Activated T-helper 1 cell treated with anti-CD3 and anti-CD28 coated beads, Interleukin-2, amount 50 U/mL, for 16 hours (primary cell): ENCODE results near the gene UTF1.

ENCODE experiments used
- DNase-seq, 2 donors: peaks; one replicate each; pipeline ENCODE4 v3.0.0-alpha.2; 2020; ENCODE audit warnings: low read depth in 1 of 2, low spot score in 1 of 2

Gene UTF1, protein sequence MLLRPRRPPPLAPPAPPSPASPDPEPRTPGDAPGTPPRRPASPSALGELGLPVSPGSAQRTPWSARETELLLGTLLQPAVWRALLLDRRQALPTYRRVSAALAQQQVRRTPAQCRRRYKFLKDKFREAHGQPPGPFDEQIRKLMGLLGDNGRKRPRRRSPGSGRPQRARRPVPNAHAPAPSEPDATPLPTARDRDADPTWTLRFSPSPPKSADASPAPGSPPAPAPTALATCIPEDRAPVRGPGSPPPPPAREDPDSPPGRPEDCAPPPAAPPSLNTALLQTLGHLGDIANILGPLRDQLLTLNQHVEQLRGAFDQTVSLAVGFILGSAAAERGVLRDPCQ

DNA sequence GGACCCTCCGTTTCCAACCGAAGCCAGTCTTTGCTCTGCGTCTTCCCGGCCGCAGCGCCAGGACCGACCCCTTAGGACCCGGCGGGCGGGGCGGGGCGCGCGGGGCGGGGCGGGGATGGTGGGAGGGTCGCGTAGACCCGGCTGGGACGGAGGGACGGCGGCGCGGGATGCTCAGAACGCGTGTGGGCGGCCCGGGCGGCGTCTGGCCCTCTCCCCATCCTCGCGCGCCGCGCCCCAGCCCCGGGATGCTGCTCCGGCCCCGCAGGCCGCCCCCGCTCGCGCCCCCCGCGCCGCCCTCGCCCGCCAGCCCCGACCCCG, at the start of gene UTF1:
TSS of gene UTF1 (plus strand) at position 174 of the 318 bp plus-strand sequence. CDS start at position 246, 72 bp downstream.
- DNase-seq = no peak

DNA sequence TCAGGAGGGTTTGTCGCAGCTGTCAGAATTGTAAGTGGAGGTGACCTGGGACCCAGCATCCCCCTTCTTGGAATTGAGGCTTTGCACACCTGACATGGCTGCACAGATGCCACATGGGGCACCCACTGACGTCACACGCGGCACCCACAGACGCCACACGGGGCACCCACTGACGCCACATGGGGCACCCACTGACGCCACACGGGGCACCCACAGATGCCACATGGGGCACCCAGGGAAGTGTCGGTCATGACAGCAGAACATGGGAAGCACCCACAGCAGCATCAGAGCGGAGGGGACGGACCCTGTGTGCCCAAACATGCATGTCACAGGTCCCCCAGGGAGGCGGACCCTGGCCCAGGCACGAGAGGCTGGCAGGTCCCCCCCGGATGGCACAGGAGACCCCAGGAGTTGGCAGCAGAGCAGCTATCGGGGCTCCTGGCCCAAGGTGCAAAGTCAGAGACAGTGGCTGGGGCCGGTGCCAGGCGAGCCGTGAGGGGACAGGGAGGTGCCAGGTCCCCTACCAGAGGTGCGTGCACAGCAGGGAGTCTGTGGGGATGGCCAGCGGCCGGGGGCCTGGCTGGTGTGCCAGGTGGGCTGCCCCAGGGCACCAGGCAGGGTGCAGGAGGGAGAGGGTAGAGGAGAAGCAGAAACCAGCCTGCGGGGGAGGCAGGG, 48.9 kb upstream of the UTF1 start:
- DNase-seq = no peak

DNA sequence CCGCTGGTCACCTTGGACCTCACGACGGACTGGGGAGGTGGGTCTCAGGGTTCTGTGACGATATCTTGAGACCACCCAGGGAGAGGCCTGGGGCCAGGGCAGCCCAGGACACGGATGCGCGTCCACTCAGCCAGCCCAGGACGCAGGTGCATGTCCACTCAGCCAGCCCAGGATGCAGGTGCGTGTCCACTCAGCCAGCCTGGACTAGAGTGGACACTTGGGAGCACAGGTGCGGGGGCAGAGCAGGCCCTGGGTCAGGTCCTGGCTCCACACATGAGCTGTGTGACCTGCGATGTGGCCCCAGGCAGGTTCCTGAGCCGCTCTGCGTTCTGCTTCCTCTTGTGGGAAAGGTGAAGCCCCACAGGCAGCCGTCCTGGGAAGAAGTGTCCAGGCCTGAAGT, 47.8 kb upstream of the UTF1 start:
- no peak for DNase-seq

DNA sequence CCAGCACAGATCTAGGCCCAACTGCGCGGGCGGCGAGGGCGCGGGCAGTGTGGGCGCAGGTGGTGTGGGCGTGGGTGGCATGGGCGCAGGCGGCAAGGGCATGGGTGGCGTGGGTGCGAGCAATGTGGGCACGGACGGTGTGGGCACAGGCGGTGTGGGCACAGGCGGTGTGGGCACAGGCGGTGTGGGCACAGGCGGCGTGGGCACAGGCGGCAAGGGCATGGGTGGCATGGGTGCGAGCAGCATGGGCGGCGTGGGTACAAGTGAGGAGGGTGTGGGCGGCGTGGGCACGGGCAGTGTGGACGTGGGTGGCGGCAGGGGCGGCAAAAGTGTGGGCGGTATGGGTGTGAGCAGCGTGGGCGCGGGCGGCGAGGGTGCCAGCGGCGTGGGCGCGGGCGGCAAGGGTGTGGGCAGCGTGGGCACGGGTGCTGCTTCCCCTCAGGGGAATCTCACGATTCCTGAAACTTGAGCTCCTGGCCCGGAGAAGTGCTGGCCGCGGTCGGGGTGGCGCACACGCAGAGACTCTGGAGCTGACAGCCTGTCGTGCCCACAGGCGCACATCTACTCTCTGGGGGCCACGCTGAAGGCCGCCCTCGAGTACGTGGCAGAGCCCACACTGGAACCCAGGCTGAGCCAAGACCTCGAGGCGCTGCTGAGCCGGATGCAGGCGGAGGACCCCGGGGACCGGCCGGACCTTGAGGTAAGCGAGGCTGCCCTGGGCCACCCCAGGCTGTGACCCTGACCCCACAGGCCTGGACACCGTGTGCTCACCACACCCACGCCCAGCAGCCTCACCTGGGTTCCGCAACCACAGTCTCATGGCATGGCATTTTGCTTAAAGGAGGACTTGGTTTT, 47.0 kb upstream of the UTF1 start:
- no peak for DNase-seq

DNA sequence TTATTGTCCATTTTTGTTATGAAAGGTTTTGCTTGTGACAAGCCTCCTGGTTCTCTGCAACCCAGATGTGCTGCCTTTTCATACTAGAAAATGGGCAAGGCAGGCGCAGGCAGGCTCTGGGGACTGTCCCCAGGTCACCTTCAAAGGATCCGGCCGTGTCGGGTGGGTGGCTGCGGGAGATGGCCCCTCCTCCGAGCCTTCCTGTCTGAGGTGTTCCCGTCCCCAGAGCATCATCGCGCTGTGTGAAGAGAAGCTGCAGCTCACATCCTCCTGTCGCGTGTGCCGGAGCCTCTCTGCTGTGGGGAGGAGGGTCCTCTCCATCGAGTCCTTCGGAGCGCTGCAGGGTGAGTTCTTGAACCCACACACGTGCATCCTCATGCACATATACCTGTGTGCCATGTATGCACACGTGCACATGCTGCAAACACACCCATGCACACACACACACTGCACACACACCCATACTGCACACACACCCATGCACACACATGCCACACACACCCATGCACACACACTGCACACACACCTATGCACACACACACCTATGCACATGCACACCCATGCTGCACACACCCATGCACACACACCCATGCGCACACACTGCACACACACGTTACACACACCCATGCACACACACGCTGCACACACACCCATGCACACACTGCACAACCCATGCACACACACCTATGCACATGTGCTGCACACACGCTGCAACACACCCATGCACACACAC, 46.2 kb upstream of the UTF1 start:
- no peak for DNase-seq

DNA sequence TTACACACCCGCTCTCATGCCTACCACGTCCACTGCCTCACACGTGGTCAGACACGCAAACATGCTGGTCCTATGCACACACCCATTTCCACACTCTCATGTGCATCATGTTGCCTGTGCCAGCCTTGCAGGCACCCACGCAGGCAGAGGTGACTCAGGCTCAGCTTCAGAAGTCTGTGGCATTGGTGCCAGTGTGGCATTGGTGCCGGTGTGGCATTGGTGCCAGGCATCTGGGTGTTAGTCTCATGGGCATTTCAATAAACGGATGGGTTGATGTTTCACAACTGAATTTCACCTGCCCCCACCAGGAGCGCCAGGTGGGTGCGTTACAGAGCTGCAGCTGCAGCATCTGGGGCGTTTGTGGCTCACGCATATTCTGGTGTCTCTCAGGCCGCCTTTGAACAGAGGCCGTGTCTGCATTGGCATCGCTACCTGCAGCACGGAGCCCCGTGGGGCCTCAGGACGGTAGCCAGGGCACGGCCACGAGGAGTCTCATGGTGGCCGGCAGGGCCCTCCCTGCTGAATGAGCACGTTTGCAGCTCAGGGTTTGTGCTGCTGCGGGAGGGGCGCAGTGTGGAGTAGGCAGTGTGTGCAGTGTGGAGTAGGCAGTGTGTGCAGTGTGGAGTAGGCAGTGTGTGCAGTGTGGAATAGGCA, 45.3 kb upstream of the UTF1 start:
- no peak for DNase-seq

DNA sequence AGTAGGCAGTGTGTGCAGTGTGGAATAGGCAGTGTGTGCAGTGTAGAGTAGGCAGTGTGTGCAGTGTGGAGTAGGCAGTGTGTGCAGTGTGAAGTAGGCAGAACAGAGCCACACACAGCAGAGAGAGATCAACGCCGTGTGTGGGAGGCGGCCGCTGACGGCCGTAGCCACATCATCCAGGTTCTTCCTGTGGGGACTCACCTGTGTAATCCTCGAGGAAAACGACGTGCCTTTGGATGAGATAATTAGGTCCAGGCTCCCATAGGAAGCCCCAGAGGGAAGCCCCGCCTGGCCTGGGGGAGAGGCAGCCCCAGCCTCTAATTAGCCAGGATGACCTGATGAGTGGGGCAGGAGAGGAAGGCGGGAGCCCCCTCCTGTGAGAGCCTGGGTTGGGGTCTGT, 44.6 kb upstream of the UTF1 start:
- no peak for DNase-seq

DNA sequence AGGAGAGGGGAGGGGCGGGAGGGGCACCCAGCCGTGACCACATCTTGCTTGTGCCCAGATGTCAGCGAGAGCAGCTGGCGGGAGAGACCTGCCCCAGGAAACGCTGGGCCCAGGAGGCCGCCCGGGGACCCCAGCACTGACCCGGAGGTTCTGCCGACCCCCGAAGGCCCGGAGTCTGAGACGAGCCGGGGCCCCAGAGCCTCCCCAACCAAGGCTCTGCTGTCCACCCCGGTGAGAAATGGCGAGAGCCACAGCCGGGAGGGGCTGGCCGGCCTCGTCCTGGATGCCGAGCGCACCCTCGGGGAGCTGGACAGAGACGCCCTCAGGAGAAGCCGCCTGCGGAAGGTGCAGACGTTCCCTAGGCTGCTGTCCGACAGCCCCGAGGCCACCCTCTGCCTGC, 44.1 kb upstream of the UTF1 start:
- no peak for DNase-seq

DNA sequence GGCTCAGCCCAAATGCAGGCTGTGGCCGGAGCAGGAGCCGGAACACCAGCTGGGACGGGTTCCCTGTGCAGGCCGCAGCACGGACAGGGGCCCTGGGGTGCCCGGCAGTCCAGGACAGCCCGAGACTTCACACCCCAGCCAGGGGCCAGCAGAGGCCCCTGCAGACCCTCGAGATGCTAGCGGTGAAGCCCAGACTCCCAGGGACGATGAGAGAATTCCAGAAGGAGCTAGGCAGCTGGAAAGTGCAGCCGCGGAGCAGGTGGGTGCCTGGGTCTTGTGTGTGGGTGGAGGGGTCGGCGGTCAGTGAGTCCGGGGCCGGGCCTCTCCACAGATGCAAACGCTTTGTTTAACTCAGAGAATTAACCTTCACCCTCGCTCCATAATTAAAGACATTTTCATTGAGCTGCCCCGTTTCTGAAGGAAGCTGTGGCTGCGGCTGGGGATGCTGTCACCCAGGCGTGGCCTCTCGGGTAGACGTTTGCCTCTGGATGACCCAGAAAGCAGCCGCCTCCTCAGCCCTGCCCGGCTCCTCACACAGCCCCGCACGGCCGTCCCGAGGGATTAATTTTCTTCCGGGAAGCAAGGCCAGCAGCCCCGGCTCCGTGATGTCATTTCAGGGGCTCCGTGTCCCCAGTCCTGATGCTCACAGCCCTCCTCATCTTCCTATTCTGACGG, 43.5 kb upstream of the UTF1 start:
- DNase-seq = no peak

DNA sequence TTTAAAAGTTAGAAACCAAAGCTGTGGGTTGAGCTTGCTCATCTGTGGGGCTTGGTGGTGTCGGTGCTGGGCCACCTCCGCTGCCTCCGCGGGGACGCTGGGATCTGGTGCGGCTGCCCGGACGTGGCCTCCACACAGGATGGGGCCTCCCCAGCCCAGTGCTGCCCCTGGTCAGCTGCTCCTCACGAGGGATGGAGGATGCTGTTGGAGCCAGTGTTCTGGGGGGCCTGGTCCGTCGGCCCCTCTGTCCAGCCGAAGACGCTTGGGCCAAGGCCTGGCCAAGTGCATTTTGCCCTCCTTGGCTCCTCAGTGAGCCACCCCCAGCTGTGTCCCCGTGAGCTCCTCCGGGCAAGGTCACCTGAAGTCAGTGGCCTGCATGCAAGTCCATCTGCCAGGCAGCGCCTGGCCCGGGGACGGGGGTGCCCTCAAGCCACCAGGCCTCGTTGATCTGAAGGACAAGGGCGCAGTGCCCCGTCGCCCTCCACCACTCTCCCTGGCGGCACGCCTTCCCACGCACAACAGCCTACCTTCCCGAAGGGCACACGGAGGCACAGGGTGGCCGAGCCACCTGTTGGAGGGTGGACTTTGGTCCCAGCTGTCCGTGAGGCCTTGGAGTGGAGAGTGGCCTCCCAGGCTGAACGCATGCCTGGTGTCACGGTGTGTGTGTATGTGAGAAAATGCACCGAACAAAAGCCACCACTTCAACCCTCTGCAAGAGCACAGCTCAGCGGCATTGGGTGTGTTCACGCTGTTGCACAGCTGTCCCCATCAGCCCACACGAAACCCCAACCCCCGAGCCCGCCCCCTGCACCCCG, 42.7 kb upstream of the UTF1 start:
- DNase-seq = no peak

DNA sequence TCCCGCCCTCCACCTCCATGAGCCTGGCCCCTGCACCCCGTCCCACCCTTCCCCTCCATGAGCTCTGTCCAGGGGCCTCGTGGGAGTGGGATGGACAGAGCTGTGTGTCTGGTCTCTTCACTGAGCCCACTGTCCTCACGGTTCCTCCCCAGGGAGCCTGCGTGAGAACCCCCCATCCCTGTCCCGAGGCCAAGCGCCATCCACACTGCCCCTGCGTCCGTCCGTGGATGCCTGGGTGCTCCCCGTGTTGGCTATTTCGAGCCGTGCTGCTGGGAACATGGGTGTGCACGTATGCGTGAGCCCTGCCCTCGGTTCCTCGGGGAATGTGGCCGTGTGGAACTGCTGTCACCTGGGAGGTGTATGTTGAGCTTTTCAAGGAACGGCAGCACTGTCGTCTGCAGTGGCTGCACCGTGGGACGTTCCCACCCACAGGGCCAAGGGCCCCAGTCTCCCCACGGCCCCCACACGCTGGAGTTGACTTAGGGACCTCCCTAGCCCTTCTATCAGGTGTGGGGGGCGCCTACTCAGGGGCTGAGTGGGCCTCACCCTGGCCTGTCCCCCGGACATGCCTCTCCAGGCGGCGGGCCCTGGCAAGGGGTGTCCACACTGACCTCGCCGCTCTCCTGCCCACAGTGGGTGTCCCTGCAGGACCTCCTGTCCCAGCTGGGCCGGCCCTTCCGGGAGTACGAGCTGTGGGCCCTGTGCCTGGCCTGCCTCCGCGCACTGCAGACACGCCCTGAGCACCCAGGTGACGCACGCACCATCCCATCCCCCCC, 41.9 kb upstream of the UTF1 start:
- no peak for DNase-seq

DNA sequence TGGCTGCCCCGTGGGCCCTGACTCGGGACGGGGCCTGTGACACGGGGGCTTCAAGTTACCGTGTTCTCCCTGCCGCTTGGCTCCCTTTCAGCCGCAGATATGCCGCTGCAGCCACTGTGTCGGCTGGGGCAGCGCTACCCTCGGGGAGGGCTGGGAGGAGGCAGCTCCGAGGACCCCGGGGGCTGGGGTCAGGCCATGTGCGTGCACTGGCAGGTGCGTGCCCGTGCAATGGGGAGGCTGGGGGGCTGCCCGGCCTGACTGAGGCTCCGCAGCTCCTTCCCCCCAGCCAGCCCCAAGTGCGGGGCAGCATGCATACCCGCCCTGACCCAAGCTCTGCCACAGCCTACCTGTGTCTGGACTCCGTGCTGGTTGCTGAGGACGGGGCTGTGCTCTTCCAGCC, 40.8 kb upstream of the UTF1 start:
- no peak for DNase-seq

DNA sequence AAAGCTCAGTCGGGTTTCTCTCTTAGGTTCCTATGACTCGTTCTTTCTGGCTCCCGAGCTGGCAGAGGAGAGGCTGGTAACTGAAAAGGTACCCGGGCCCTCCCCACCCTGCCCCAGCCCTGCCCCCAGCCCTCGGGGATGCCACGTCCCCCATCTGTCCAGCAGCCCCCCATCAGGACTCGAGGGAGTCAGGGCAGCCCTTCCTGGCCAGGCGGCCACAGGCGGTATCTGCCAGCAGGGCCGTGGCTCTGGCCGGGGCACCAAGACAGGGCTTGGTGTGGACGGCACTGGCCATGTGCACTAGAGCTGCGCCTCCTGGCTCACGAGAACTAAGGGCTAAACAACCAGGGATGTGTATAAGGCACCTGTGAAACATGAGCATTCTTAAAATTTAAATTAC, 40.3 kb upstream of the UTF1 start:
- DNase-seq = no peak

DNA sequence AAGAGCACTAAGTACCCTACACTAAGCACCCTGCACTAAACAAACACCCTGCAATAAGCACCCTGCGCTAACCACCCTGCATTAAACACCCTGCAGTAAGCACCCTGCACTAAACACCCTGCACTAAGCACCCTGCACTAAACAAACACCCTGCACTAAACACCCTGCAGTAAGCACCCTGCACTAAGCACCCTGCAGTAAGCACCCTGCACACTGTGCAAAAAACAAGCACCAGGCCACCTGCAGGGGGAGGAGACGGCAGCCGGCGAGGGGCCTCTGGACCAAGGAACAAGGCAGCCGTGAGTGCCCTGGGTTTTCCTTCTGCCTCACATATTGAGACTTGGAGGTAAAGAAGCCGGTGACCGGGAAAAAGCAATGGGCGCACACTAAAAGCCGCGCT, 39.8 kb upstream of the UTF1 start:
- DNase-seq = no peak

DNA sequence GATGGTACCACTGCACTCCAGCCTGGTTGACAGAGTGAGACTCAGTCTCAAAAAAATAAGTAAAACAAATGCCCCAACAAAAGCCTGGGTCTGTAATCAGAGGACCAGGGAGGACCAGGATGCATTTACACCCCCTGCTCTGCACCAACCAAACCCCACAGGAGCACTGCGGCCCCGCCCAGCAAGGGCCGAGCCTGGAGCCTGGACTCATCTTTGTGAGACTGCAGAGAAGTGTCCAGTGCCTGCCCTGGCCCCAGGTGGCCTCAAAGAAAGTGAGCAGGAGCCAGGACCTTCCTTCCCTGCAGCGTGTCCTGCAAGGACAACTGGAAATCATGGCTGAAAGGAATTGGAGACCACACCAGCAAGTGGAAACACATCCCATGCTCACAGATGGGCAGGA, 38.4 kb upstream of the UTF1 start:
- no peak for DNase-seq

DNA sequence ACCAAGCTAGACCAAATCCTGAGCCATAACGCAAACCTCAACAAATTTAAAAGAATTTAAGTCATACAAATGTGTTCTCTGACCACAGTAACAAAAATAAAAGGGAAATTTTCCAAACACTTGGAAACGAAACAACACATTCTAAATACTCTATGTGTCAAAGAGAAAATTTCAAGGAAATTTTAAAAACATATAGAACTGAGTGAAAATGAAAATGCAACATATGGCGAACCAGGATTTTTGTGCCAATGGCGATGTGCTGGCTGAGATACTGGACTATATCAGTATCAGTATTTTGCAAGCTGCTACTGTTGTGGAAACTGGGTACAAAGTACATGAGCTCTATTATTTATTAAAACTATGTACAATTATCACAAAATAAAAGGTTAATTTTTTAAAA, 35.9 kb upstream of the UTF1 start:
- DNase-seq = no peak

DNA sequence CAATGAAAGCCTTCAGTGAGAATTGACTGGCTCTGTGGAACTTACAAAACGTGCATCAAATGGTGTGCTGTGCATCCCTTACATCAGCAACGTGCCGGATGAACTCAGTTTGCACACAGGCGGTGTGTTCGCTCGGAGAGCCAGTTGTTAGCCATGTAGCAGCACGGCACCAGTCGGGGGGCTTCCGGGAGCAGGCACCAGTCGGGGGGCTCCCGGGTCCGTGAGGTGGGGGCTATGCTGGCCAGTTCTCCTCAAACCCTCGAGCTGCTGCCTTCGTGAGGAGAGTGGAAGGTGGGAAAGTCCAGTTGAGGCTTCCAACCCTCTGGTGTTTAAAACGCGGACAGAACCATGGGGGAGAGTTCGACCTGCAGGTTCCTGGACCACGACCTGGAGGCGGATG, 34.9 kb upstream of the UTF1 start:
- no peak for DNase-seq

DNA sequence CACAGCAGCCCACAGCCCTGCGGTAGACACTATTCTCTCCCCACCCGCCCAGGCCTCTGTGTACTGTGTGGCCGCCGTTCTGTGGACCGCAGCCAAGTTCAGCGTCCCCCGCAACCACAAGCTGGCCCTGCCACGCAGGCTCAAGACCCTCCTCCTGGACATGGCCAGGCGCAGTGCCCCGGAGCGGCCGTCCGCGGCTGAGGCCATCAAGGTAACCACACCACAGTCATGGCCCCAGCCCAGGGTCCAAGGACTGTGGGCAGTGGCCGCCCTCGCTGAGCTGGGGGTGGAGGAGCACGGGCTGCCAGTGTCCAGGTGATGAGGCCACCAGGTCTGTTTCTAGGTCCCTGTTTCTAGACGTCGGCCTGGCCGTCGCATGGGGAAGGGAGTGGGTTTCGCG, 34.4 kb upstream of the UTF1 start:
- no peak for DNase-seq
